Tibial nerve (tissue), 4 donors: ENCODE data around the gene SIAE. TPM values are rescaled to one million over a fixed set of nuclear protein-coding genes. Genes with fewer than 3 reads are reported as not detected.

Experiments
- DNase-seq, 2 donors: peaks; one replicate each; pipeline ENCODE4 v3.0.0-alpha.2; 2019; ENCODE audit warnings: low spot score in 2 of 2
- H3K27ac ChIP-seq, 4 donors: fragments of 200-600 bp; sonication (generic) in 3 of 4; one replicate each; pipeline ENCODE4 v1.5.1; 2017 to 2019; ENCODE audit warnings: mild to moderate bottlenecking in 1 of 4
- H3K27me3 ChIP-seq, 2 donors: fragments of 200-600 bp; sonication (generic) in 1 of 2; one replicate each; pipeline versions ENCODE4 v1.5.1 to v1.6.0; 2017 to 2019
- H3K36me3 ChIP-seq, 3 donors: fragments of 200-600 bp; sonication (generic); one replicate each; pipeline ENCODE4 v1.5.1; 2018 to 2019
- H3K4me1 ChIP-seq, 4 donors: fragments of 200-600 bp; sonication (generic) in 3 of 4; one replicate each; pipeline ENCODE4 v1.5.1; 2017 to 2019
- H3K4me3 ChIP-seq, 4 donors: fragments of 200-600 bp; sonication (generic) in 3 of 4; one replicate each; pipeline ENCODE4 v1.5.1; 2017 to 2019; ENCODE audit warnings: mild to moderate bottlenecking in 1 of 4, moderate library complexity in 1 of 4
- H3K9me3 ChIP-seq, 4 donors: fragments of 200-600 bp; sonication (generic) in 3 of 4; one replicate each; pipeline ENCODE4 v1.5.1; 2017 to 2019
- CTCF ChIP-seq, 5 experiments: fragments of 200-600 bp in 3 of 5; fragments of 450-650 bp in 2 of 5; sonication (generic) in 3 of 5; IDR thresholded peaks; one replicate each; pipeline ENCODE4 v1.5.1; 2016 to 2019; ENCODE audit warnings: antibody characterized with exemption in 5 of 5, mild to moderate bottlenecking in 3 of 5, moderate library complexity in 2 of 5
- EP300 ChIP-seq, 2 donors: sonication (generic); formaldehyde crosslinking; IDR thresholded peaks; one replicate each; pipeline ENCODE4 v1.6.1; 2017; ENCODE audit warnings: antibody characterized with exemption in 2 of 2, mild to moderate bottlenecking in 1 of 2
- POLR2A ChIP-seq, 2 donors: fragments of 450-650 bp; IDR thresholded peaks; one replicate each; pipeline ENCODE4 v1.6.1; 2017; ENCODE audit warnings: antibody characterized with exemption in 2 of 2, mild to moderate bottlenecking in 2 of 2, moderate library complexity in 2 of 2
- WGBS, 2 donors: methylation state at CpG; one replicate each; pipeline ENCODE4 v1.1.5; 2018; 5-methylcytosine and 5-hydroxymethylcytosine counted together
- total RNA-seq, 4 donors: library from RNA; depleted of rRNA; stranded (reverse); fragments of >200 nt; gene quantifications; one replicate each; pipeline ENCODE4 v1.1.0, GENCODE V29; 2016

SIAE gene
- total RNA-seq, 4 donors from 2014 or later = 6.5 to 20.0 (median 8.2) TPM

DNA sequence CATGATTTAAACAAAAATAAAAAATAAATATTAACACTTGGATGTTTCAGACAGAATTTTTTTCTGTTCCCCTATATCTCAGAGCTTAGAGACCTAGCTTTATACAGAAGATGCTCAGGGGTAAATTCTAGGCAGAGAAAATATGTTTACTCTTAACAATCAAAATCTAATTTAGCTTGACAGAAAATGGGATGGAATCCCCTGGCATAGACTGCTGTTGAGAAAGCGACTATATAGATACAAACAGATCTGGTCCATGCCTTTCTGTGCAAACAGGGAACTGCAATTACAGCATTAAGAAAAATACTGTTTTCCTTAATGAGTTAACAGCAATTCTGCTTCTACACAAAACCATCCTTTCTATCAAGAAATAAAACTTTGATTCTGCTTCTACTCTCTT, 14.6 kb downstream of the SIAE start:
- no peak for TF ChIP-seq POLR2A (IDR thresholded peaks at IDR 0.05)
- TF ChIP-seq EP300 (IDR thresholded peaks at IDR 0.05) = no peak
- H3K36me3 ChIP-seq = peaks cover 0 to 25% (median 0%) of the 10 kb centered on the region in 3 donors
- H3K27me3 ChIP-seq = no peaks in the 10 kb centered on the region
- WGBS, 2 donors = 86 to 97% methylated on average over 1 of the region's 1 CpG
- no peak overlapping the region for H3K27ac ChIP-seq
- H3K4me3 ChIP-seq = no peak overlapping the region
- no peak for DNase-seq
- H3K9me3 ChIP-seq = no peaks in the 10 kb centered on the region
- H3K4me1 ChIP-seq = no peaks in the 10 kb centered on the region

GRCh38 chr11:124658501-124658900, 15.0 kb downstream of the SIAE start:
- no peaks in the 10 kb centered on the region for H3K4me1 ChIP-seq
- 78 to 83% methylated on average over 3 of the region's 3 CpGs for WGBS, 2 donors
- peaks cover 0 to 29% (median 0%) of the 10 kb centered on the region in 3 donors for H3K36me3 ChIP-seq
- no peak for DNase-seq
- H3K27ac ChIP-seq = no peak overlapping the region
- H3K27me3 ChIP-seq = no peaks in the 10 kb centered on the region
- TF ChIP-seq CTCF (IDR thresholded peaks at IDR 0.05) = no peak
- no peaks in the 10 kb centered on the region for H3K9me3 ChIP-seq
- no peak overlapping the region for H3K4me3 ChIP-seq

GRCh38 chr11:124657904-124658303, 15.6 kb downstream of the SIAE start:
- no peaks in the 10 kb centered on the region for H3K4me1 ChIP-seq
- peaks cover 0 to 30% (median 0%) of the 10 kb centered on the region in 3 donors for H3K36me3 ChIP-seq
- WGBS, 2 donors = 58 to 71% methylated on average over 5 of the region's 5 CpGs
- no peaks in the 10 kb centered on the region for H3K9me3 ChIP-seq
- H3K27me3 ChIP-seq = no peaks in the 10 kb centered on the region
- no peak overlapping the region for H3K27ac ChIP-seq
- TF ChIP-seq CTCF (IDR thresholded peaks at IDR 0.05) (no peak), POLR2A (IDR thresholded peaks at IDR 0.05) (no peak), EP300 (IDR thresholded peaks at IDR 0.05) (no peak)
- DNase-seq = no peak
- H3K4me3 ChIP-seq = no peak overlapping the region

- Histone ChIP-seq H3K27me3 (no peaks in the 10 kb centered on the region), H3K27ac (no peak overlapping the region), H3K9me3 (no peaks in the 10 kb centered on the region), H3K36me3 (peaks cover 0 to 39% (median 0%) of the 10 kb centered on the region in 3 donors), H3K4me3 (no peak overlapping the region), H3K4me1 (no peaks in the 10 kb centered on the region)
- no peak for DNase-seq
- 48 to 51% methylated on average over 16 of the region's 16 CpGs for WGBS, 2 donors
- TF ChIP-seq POLR2A (IDR thresholded peaks at IDR 0.05) = no peak
- TF ChIP-seq CTCF (IDR thresholded peaks at IDR 0.05) = no peak
- TF ChIP-seq EP300 (IDR thresholded peaks at IDR 0.05) = no peak
These were observed 16.5 kb downstream of the SIAE start for GRCh38 chr11:124656774-124657630.

GRCh38 chr11:124648610-124649009, 24.9 kb downstream of the SIAE start:
- Histone ChIP-seq H3K36me3 (peaks cover 0 to 53% (median 0%) of the 10 kb centered on the region in 3 donors), H3K9me3 (no peaks in the 10 kb centered on the region), H3K4me1 (peaks cover 0 to 6% (median 0%) of the 10 kb centered on the region in 4 donors), H3K4me3 (no peak overlapping the region), H3K27ac (no peak overlapping the region), H3K27me3 (no peaks in the 10 kb centered on the region)
- TF ChIP-seq EP300 (IDR thresholded peaks at IDR 0.05) = no peak
- TF ChIP-seq CTCF (IDR thresholded peaks at IDR 0.05) = no peak
- TF ChIP-seq POLR2A (IDR thresholded peaks at IDR 0.05) = no peak
- DNase-seq = no peak
- WGBS, 2 donors = 61 to 66% methylated on average over 6 of the region's 6 CpGs
